IPS DF 4.7 (cell line): ENCODE measurements around the gene HSD17B4.
"Not testable (repeated sequence)": the region's sequence is repeated elsewhere in the genome, so short reads cannot be mapped to it uniquely, and the experiment has no call there.

Experiments used
- DNase-seq: peaks from one replicate; pipeline ENCODE4 v3.0.0-alpha.2; 2013; ENCODE audit warnings: low spot score; ENCODE audit errors: extremely low read depth

Gene HSD17B4

DNA sequence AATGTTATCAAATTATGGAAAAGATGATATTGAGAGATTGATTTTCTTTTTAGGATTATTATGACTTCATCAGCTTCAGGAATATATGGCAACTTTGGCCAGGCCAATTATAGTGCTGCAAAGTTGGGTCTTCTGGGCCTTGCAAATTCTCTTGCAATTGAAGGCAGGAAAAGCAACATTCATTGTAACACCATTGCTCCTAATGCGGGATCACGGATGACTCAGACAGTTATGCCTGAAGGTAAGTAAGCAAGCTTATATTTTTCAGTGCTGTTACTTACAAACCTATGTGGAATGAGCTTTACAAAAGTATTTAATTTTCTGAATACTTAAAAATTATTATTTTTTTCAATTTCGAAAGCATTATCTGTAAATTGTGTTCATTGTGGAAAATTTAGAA, 26.5 kb downstream of the HSD17B4 start:
- no peak for DNase-seq

- not testable (repeated sequence) for DNase-seq
Observed at GRCh38 chr5:119480629-119481028, 28.3 kb downstream of the HSD17B4 start.

- DNase-seq: no peak
Observed at GRCh38 chr5:119483155-119483554, 30.9 kb downstream of the HSD17B4 start.

DNA sequence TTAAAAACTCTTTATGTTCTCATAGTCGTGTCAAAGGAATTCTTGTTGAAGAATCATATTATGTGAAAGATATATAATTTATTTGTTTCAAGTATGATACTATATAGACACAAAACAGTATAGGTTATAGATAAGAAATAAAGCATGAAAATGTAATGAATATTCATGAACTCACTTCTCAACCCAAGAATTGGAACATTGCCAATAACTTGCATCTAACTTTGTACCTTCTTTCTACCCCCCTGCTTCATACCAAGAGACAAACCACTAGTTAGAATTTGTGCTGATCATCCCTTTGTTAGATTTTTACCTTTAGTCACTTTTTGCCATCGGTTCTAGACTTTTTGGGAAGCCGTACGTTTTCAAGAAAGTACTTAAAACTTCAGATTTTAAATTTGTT, 32.6 kb downstream of the HSD17B4 start:
- DNase-seq: no peak

DNA sequence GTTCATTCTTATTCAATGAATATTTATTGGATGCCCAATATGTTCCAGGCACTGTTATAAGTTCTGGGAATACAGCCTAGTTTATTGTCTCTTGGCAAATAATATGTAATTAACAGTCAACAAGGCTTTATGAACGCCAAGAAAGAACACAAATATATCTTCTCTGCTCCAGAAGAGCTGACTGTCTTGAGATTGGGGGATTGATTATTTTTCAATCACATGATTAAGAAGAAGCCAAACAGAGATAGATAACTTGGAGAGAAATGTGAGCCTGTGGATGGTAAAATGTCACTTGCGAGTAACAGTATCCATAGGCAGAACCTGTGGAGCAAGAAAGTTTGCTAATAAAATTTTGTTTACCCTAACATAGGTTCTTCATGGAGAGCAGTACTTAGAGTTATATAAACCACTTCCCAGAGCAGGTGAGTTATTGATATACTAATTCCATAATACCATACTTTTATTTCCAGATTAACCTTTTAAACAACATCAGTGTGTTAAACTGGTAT, 49.4 kb downstream of the HSD17B4 start:
- no peak for DNase-seq

- not testable (repeated sequence) for DNase-seq
Observed at GRCh38 chr5:119503939-119504338, 51.6 kb downstream of the HSD17B4 start.

- DNase-seq: no peak
Observed at GRCh38 chr5:119512277-119512676, 60.0 kb downstream of the HSD17B4 start.

GRCh38 chr5:119515192-119515591, 62.9 kb downstream of the HSD17B4 start:
- DNase-seq: no peak

DNA sequence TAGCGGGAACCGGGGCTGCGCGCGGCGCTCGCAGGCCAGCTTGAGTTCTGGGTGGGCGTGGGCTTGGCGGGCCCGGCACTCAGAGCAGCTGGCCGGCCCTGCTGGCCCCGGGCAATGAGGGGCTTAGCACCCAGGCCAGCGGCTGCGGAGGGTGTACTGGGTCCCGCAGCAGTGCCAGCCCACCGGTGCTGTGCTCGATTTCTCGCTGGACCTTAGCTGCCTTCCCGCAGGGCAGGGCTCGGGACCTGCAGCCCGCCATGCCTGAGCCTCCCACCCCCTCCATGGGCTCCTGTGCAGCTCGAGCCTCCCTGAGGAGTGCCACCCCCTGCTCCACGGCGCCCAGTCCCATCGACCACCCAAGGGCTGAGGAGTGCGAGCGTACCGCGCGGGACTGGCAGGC, 64.8 kb downstream of the HSD17B4 start:
- DNase-seq: not testable (repeated sequence)

DNA sequence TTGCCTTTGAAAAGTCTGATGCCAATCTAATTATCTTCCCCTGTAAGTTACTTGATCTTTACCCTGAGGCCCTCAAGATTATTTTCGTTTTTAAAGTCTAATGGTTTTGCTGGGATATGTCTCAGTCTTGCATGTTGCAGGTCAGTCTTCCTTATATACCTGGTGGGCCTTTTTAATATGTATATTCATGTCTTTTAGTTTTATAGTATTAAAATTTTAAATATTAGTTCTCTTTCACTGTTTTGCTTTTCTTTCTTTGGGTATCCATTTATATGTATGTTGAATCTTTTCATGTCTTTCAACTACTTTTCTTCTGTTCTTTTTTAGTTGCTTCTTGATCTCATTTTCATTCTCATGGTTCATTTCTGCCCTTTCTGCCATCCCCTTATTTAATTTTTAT, 68.9 kb downstream of the HSD17B4 start:
- DNase-seq: no peak

- DNase-seq: no peak
Observed at GRCh38 chr5:119522841-119523240, 70.5 kb downstream of the HSD17B4 start.

DNA sequence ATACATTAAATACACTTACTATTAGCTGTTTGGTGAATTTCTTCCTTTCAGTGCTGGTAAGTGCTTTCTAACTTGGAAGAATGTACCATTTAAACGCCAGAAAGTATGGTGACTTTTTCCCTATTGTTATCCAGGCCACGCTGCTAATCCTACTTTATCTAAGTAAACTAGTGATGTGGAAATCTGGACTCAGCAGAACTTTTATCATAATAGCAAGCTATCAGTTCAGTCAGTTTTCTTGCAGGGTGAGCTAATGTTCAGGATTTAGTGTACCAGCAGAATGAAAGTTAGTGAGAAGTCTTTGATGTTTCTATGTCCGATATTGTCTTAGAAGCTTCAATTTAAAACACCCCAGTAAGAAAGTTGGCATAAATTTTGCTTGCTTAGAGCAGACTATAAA, 72.2 kb downstream of the HSD17B4 start:
- no peak for DNase-seq

DNA sequence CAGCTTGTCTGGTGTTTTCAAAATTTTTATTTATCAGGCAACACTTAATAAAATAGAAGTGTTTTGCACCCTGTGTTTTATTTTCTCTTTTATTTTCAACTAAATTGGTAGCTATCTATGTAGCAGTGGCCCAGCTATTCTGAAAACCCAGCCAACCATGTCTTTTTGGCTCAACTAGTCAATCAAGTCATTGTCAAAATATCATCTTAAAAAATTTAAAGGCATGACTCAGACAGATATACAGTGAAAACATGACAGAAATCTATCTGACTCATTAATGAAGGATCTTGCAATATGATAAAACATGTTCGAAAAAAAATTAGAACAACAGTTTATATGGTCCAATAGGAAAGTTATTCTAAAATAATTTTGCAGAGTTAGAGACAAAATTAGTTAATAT, 75.1 kb downstream of the HSD17B4 start:
- no peak for DNase-seq

DNA sequence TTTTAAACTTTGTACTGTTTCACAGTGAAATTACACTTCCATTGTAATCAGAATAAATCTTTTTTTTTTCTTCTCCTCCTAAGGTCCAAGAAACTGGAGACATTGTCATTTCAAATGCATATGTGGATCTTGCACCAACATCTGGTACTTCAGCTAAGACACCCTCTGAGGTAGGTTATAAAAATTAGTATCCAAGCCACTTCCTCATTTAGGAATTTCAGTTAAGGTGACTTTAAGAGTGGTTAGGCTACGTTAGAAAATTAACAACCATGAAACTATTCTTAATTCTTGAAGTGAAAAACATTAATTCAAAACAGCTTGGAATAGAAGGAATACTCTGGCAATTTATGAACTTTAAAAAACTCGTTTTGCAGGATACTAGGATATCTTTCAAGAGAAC, 77.5 kb downstream of the HSD17B4 start:
- no peak for DNase-seq

DNA sequence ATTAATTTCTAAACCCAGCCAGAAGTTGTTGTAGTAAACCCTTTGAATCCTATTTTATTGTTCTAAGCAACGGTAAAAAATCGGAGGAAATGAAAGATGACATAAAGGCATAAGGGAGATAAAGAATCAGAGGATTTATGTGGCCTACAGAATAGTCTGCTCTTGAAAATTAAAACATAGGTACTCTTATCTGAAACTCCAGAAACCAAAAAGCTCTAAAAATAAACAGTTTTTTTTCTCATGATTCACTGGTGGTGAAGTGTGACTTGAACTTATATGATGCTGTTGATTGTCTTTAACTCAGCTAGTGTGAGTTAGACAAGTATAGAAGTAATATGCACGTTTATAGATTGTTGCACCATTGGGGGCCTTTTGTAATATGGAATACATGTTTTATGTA, 80.3 kb downstream of the HSD17B4 start:
- DNase-seq: no peak

DNA sequence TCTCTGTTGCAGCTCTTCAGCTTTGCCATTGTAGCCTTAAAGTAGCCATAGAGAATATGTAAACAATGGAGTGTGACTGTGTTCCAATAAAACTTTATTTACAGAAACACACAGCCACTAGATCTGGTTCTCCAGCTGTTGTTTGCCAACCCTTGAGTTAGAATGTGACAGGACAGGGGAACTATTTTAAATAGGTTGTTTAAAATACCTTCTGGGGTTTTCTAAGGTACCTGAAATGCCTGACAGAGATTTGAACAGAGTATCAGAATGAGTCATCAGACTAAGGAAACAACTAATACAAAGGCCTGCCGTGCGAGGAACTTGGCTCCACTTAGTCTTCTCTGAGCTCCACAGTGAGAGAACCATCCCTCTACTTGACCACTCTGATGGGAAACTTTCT, 85.4 kb downstream of the HSD17B4 start:
- no peak for DNase-seq

DNA sequence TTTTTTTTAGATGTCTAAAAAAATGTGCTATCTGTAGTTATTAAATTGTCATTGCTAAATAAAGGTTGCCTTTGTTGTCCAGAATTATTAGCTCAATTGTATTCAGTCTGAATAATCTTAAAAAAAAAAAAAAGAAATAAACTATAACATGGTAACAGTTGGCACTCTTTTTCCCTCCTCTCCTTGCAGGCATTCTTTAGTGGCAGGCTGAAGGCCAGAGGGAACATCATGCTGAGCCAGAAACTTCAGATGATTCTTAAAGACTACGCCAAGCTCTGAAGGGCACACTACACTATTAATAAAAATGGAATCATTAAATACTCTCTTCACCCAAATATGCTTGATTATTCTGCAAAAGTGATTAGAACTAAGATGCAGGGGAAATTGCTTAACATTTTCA, 89.4 kb downstream of the HSD17B4 start:
- no peak for DNase-seq

DNA sequence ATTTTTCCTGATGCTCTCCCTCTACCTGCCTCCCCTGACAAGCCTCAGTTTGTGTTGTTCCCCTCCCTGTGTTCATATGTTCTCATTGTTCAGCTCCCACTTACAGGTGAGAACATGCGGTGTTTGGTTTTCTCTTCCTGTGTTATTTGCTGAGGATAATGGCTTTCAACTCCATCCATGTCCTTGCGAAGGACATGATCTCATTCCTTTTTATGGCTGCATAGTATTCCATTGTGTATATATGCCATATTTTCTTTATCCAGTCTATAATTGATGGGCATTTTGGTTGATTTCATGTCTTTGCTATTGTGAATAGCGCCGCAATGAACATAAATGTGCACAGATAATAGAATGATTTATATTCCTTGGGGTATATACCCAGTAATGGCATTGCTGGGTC, 99.5 kb downstream of the HSD17B4 start:
- DNase-seq: no peak

DNA sequence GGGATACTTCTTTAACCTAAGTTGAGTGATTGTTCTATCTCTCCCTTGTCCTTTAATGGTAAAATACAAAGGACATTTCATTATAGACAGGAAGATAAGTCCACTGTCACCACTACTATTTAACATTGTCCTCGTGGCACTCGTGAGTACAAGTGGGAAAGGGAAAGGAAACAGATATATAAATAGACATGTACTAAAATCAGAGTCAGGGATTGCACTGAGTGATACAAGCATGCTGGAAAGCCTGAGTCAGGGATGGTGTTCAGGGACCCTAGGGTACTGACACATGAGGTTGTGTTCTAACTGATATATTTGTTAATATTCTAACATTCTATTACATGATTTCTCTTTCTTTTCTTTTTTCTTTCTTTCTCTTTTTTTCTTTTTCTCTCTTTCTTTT, 102.3 kb downstream of the HSD17B4 start:
- no peak for DNase-seq

DNA sequence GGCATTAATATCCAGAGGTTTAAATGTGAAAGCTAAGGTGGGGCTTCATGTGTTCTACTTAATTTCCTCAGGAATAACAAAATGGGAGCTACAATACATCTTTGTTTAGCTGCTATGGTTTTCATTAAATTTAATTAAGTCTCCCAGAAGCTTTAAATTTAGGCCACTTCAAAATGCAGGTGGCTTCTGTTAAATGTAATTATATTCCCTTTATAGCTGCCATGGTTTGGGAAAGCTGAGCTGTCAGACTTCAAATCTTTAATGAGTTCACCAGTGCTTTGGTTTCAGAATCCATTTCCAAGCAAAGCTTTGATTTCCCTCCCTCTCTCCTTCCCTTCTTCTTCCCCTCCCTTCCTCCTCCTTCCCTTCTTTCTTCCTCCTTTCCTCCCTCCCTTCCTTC, 118.6 kb downstream of the HSD17B4 start:
- DNase-seq: no peak

DNA sequence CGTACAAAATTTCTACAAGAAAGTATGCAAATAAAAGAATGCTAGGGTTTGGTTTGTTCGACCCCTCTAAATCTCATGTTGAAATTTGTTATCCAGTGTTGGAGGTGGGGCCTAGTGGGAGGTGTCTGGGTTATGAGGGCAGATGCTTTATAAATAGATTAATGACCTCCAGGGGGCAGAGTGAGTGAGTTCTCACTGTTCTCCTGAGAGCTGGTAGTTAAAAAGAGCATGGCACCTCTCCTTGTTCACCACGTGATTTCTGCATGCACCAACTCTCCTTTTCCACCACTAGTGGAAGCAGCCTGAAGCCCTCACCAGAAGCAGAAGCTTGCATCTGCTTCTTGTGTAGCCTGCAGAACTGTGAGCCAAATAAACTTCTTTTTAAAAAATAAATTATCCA, 126.6 kb downstream of the HSD17B4 start:
- DNase-seq: peak; percentile 74

DNA sequence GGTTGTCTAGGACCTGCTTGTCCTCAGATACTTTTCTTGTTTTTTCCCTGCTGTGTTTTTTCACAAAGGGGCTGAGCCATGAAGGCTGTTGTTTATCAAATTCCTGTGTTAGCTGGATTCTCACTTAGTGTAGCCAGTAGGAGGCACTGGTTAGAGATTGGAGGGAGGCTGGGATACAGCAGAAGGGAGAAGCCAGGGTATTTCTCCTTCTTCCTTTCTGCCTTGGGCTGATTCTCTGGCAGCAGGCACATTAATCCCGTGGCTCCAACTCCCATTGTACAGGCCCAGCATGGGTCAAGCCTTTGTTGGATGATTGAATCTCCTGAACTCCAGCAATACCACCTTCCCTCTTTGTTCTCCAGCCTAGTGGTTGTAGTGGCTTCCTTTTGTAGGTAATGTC, 130.7 kb downstream of the HSD17B4 start:
- DNase-seq: no peak

GRCh38 chr5:119583684-119584083, 131.4 kb downstream of the HSD17B4 start:
- DNase-seq: no peak
